ENCODE data around the gene ZNF578. TPM values are rescaled to one million over a fixed set of nuclear protein-coding genes. Genes with fewer than 3 reads are reported as not detected.
"Not testable (repeated sequence)": the region's sequence is repeated elsewhere in the genome, so short reads cannot be mapped to it uniquely, and the experiment has no call there.

Gene ZNF578
- total and polyA plus RNA-seq, 2 experiments from 2014 or later = 0.12 to 0.97 TPM

DNA sequence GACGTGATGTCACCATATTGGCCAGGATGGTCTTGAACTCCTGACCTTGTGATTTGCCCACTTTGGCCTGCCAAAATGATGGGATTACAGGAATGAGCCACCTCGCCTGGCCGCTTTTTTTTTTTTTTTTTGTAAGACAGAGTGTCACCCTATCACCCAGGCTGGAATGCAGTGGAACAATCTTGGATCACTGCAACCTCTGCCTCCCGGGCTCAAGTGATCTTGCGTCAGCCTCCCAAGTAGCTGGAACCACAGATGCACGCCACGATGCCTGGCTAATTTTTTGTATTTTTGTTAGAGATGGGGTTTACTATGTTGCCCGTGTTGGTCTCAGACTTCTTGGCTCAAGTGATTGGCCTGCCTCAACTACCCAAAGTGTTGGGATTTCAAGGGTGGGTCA, 45.2 kb downstream of the ZNF578 start:
- Histone ChIP-seq H4K20me1 (ENCODE audit: insufficient read depth, poor library complexity, severe bottlenecking) (no peaks in the 10 kb centered on the region), H3K27ac (no peak overlapping the region), H3K27me3 (no peaks in the 10 kb centered on the region), H3K9me2 (replicated peaks; ENCODE audit: insufficient read depth) (no peaks in the 10 kb centered on the region), H2AFZ (no peak overlapping the region), H3K9me3 (ENCODE audit: low read depth) (no peaks in the 10 kb centered on the region), H3K79me2 (no peaks in the 10 kb centered on the region), H3K36me3 (replicated peaks; ENCODE audit: insufficient read depth, low read depth) (no peaks in the 10 kb centered on the region), H3K4me1 (ENCODE audit: insufficient read depth) (no peaks in the 10 kb centered on the region), H3K4me2 (no peak overlapping the region), H3K4me3 (no peak overlapping the region)
- 95% methylated on average over 8 of the region's 8 CpGs for WGBS (ENCODE audit: low lambda C conversion rate, missing lambda C conversion rate)
- TF ChIP-seq CTCF (IDR thresholded peaks at IDR 0.05; ENCODE audit: poor library complexity) (no peak), EZH2phosphoT487 (IDR thresholded peaks at IDR 0.05; ENCODE audit: low read depth, severe bottlenecking, unreplicated experiment) (no peak), EZH2 (IDR thresholded peaks at IDR 0.05; ENCODE audit: borderline replicate concordance) (no peak)
- no peak for DNase-seq (ENCODE audit: low spot score)

DNA sequence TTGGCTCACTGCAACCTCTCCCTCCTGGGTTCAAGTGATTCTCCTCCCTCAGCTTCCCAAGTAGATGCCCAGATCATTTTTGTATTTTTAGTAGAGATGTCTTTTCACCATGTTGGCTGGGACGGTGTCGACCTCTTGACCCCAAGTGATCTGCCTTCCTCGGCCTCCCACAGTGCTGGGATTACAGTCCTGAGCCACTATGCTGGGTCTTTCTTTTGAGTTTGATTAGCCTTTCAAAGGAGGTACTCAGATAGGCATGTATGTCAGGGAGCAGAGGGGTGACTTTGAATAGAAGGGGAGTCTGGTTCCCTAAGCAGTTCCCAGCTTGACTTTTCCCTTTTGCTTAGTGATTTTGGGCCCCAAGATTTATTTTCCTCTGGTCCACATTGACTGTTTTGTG, 47.1 kb downstream of the ZNF578 start:
- H3K9me3 ChIP-seq (ENCODE audit: low read depth) = not testable (repeated sequence)

GRCh38 chr19:52500991-52501390, 47.6 kb downstream of the ZNF578 start:
- not testable (repeated sequence) for H3K4me1 ChIP-seq (ENCODE audit: insufficient read depth); H4K20me1 ChIP-seq (ENCODE audit: insufficient read depth, poor library complexity, severe bottlenecking); H3K27me3 ChIP-seq; H3K36me3 ChIP-seq (replicated peaks; ENCODE audit: insufficient read depth, low read depth); H3K79me2 ChIP-seq; H2AFZ ChIP-seq; DNase-seq (ENCODE audit: low spot score); H3K27ac ChIP-seq; H3K9me2 ChIP-seq (replicated peaks; ENCODE audit: insufficient read depth); H3K4me2 ChIP-seq; H3K9me3 ChIP-seq (ENCODE audit: low read depth); H3K4me3 ChIP-seq
- 81% methylated on average over 12 of the region's 12 CpGs for WGBS (ENCODE audit: low lambda C conversion rate, missing lambda C conversion rate)

More for the DNA sequence above, 47.1 kb downstream of the ZNF578 start:
- H3K79me2 ChIP-seq; H2AFZ ChIP-seq; DNase-seq (ENCODE audit: low spot score); H3K36me3 ChIP-seq (replicated peaks; ENCODE audit: insufficient read depth, low read depth); H3K27me3 ChIP-seq; H3K4me1 ChIP-seq (ENCODE audit: insufficient read depth); H3K4me2 ChIP-seq; H3K4me3 ChIP-seq; H3K9me2 ChIP-seq (replicated peaks; ENCODE audit: insufficient read depth); H4K20me1 ChIP-seq (ENCODE audit: insufficient read depth, poor library complexity, severe bottlenecking); H3K27ac ChIP-seq: not testable (repeated sequence)
- WGBS (ENCODE audit: low lambda C conversion rate, missing lambda C conversion rate) = 26% methylated on average over 3 of the region's 3 CpGs

GRCh38 chr19:52507266-52507665, 53.9 kb downstream of the ZNF578 start:
- Histone ChIP-seq H3K9me2 (replicated peaks; ENCODE audit: insufficient read depth) (no peaks in the 10 kb centered on the region), H3K79me2 (no peaks in the 10 kb centered on the region), H3K9me3 (ENCODE audit: low read depth) (no peaks in the 10 kb centered on the region), H4K20me1 (ENCODE audit: insufficient read depth, poor library complexity, severe bottlenecking) (no peaks in the 10 kb centered on the region), H3K4me3 (no peak overlapping the region), H3K4me1 (ENCODE audit: insufficient read depth) (no peaks in the 10 kb centered on the region), H3K4me2 (no peak overlapping the region), H2AFZ (no peak overlapping the region), H3K36me3 (replicated peaks; ENCODE audit: insufficient read depth, low read depth) (no peaks in the 10 kb centered on the region), H3K27me3 (no peaks in the 10 kb centered on the region), H3K27ac (no peak overlapping the region)
- WGBS (ENCODE audit: low lambda C conversion rate, missing lambda C conversion rate) = 94% methylated on average over 5 of the region's 5 CpGs
- no peak for TF ChIP-seq EZH2 (IDR thresholded peaks at IDR 0.05; ENCODE audit: borderline replicate concordance)
- DNase-seq (ENCODE audit: low spot score) = no peak

GRCh38 chr19:52516191-52516590, 62.8 kb downstream of the ZNF578 start:
- no peaks in the 10 kb centered on the region for H4K20me1 ChIP-seq (ENCODE audit: insufficient read depth, poor library complexity, severe bottlenecking)
- H3K4me3 ChIP-seq = no peak overlapping the region
- H3K9me3 ChIP-seq (ENCODE audit: low read depth) = no peaks in the 10 kb centered on the region
- 73% methylated on average over 5 of the region's 5 CpGs for WGBS (ENCODE audit: low lambda C conversion rate, missing lambda C conversion rate)
- H3K36me3 ChIP-seq (replicated peaks; ENCODE audit: insufficient read depth, low read depth) = no peaks in the 10 kb centered on the region
- H3K4me2 ChIP-seq = no peak overlapping the region
- no peak overlapping the region for H2AFZ ChIP-seq
- no peak for DNase-seq (ENCODE audit: low spot score)
- no peaks in the 10 kb centered on the region for H3K27me3 ChIP-seq
- TF ChIP-seq EZH2phosphoT487 (IDR thresholded peaks at IDR 0.05; ENCODE audit: low read depth, severe bottlenecking, unreplicated experiment) (no peak), CTCF (IDR thresholded peaks at IDR 0.05; ENCODE audit: poor library complexity) (no peak), EZH2 (IDR thresholded peaks at IDR 0.05; ENCODE audit: borderline replicate concordance) (no peak)
- peaks cover 4% of the 10 kb centered on the region for H3K4me1 ChIP-seq (ENCODE audit: insufficient read depth)
- H3K79me2 ChIP-seq = no peaks in the 10 kb centered on the region
- no peak overlapping the region for H3K27ac ChIP-seq
- H3K9me2 ChIP-seq (replicated peaks; ENCODE audit: insufficient read depth) = no peaks in the 10 kb centered on the region
